GM12873 (cell line): ENCODE measurements around the gene PLIN3.

Experiments used
- TF ChIP-seq, protein P1 (sequence below): IDR thresholded peaks from 2 replicates; pipeline ENCODE4 v1.5.1; 2012; ENCODE audit warnings: low read depth, mild to moderate bottlenecking, moderate library complexity, low read length, control low read depth; ENCODE audit not compliant: insufficient read depth; ENCODE audit errors: missing control alignments

PLIN3 gene

DNA sequence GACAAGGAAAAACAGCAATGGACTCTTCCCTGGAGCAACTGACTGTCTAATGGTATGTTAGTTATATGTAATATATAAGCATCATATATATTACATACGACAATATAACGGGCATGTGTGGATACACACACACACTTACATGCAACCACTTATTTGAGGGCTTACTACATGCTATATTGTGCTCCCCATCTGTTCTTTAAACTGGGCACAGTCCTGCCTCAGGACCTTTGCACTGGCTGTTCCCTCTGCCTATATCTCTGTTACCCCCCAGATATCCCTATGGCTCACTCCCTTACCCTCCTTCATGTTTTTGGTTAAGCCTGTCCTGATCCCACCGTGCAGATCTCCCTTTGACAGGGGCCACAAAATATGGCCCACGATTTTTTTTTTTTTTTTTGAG lies 46.2 kb downstream of the PLIN3 start:
- TF ChIP-seq, protein P1, sequence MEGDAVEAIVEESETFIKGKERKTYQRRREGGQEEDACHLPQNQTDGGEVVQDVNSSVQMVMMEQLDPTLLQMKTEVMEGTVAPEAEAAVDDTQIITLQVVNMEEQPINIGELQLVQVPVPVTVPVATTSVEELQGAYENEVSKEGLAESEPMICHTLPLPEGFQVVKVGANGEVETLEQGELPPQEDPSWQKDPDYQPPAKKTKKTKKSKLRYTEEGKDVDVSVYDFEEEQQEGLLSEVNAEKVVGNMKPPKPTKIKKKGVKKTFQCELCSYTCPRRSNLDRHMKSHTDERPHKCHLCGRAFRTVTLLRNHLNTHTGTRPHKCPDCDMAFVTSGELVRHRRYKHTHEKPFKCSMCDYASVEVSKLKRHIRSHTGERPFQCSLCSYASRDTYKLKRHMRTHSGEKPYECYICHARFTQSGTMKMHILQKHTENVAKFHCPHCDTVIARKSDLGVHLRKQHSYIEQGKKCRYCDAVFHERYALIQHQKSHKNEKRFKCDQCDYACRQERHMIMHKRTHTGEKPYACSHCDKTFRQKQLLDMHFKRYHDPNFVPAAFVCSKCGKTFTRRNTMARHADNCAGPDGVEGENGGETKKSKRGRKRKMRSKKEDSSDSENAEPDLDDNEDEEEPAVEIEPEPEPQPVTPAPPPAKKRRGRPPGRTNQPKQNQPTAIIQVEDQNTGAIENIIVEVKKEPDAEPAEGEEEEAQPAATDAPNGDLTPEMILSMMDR: no peak

DNA sequence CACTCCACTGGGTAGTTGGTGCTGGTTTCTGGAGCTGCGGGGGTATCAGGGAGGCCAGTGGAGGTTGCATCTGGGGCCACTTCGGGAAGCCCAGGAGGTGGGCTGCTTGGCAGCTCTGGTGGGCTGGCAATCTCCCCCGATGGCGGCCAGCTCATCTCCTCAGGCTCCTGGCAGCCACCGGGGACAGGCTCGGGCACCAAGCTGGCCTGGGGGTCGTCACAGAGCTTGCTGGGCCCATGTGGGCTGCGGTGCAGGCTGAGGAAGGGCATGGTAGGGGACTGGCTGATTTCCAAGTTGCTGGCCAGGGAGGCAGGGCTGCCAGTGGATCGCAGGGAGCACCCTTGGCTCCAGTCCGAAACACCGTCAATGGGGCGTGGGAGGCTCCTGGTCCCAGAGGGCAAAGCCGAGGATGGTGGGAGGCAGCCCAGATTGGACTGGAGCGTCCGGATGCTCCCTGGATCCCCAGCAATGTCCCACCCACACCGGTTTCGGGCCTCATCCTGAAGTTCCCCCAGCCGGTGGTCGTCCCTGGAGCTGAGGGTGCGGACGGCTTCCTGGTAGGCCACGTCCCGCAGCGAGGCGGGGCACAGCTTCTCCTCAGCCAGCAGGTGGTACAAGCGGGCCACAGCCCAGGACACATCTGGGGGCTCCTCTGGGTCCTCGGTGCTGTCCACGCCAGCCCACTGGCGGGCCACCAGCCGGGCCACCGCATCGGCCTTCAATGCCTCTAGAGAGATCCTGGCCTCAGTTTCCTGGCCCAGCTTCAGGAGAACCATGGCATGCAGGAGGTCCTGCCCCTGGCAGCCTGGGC lies 49.8 kb downstream of the PLIN3 start:
- TF ChIP-seq, protein P1: no peak

DNA sequence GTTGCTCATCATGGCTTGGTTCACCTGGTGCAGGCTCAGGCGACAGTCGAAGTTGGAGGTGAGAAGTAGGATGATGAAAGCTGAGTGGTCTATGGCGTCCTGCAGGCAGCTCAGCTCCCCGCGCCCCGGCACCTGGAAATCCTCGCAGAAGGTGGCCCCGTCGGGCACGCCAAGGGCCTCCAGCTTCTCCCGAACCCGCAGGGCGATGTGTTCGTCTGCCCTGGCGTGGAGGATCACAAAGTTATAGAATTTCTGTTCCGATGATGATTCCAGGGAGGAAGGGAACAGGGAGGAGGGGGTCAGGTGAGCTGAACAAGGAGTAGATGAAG lies 50.6 kb downstream of the PLIN3 start:
- TF ChIP-seq, protein P1: no peak

DNA sequence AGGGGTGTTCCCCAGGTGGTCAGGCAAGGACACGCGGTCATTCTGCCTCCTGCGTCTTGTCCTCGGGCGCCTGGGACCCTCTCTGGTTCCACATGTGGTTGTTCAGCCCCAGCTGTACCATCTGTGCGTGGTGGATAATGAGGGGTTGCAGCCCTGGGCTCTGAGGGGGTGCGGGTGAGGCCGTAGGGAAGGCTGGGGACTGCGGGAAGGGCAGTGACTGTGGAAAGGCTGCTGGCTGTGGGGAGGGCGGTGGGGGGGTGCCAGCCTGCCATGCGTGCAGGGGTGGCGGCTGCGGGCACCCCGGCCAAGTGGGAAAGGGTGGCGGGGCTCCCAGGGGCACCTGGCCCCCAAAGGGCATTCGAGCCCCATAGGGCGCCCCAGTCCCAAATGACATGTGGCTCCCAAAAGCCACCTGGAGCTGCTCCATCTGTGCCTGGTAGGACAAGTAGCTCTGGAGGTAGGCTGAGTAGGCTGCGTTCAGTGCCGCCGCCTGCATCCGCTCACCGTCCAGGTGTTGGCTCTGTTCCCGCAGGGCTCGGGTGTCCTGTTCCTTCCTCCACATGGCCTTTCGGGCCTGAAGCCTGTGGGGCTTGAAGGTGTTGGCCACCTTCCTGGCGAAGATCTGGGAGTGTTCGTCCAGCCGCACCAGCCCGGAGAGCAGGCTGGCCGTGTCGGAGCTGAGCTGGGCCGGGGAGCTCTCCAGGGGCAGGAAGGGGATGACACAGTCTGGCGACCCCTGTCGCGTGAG lies 51.1 kb downstream of the PLIN3 start:
- TF ChIP-seq, protein P1: no peak

DNA sequence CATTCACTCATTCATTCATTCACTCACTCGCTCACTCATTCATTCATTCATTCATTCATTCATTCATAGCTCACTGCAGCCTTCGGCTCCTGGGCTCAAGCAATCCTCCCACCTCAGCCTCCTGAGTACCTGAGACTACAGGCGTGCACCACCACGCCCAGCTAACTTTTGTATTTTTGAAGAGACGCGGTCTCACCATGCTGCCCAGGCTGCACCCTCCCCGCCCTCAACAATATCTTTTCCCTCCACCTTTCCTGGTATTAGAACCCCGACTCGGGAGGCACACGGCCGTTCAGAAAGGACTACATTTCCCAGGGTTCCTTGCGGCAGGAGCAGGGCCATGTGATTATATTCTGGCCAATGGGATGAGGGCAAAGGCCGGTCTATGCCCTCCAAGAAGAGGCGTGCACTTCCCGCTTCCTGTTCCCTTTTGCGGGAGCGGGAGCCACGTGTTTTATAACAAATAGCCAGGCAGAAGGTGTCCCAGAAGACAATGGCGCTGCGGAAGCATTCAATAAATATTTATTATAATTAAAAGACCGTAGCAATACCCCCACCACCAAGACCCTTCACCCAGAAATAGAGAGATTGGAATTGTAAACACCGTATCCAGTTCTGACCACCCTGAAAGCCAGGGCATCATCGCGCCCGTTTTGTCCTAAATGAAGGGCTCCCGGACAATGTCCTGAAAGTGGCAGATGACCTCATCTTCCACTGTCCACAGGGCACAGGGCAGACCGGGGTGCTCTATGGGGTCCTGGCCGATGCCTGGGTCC lies 51.9 kb downstream of the PLIN3 start:
- TF ChIP-seq, protein P1: no peak

DNA sequence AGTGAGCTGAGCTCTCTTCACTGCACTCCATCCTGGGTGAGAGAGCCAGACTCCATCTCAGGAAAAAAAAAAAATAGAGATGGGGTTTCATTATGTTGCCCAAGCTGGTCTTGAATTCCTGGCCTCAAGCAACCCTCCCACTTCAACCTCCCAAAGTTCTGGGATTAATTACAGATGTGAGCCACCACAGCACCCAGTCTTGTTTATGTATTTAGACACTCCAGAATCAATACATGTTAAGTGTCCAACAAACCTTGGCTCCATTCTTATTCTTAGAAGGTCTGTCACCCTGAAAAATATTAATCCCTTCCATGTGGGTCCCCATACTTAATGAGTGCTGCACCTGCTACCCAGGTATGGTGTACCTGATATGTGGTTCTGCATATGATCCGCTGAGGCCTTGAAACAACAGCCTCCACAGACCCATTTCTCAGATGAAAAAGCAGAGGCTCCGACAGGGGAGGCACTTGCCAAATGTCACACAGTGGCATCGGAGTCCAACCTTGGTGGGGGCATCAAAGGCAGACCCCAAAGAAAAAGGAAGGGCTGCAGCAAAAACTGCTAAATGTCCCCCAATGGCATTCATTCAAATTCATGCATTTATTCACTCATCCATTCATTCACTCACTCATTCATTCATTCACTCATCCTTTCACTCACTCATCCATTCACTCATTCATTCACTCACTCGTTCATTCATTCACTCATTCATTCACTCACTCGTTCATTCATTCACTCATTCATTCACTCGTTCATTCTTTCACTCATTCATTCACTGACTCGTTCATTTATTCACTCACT lies 52.6 kb downstream of the PLIN3 start:
- TF ChIP-seq, protein P1: no peak
